ENCODE measurements around the gene KDM4C. TPM values are rescaled to one million over a fixed set of nuclear protein-coding genes. Genes with fewer than 3 reads are reported as not detected.
A peak's percentile ranks its signal among the peaks of the same experiment; 100 is the strongest.

The KDM4C gene
- total and polyA plus RNA-seq, 2 of the 13 experiments (the other 11 are each of a cell fraction or from before 2014, with no cell fraction given): 19.4 to 23.6 TPM

GRCh38 chr9:6896562-6896961 is 138.8 kb downstream of the KDM4C start (continued):
- no peak for TF ChIP-seq ZBTB25 (CRISPR knock-in tag; IDR thresholded peaks at IDR 0.05)
- TF ChIP-seq ZFP36 (IDR thresholded peaks at IDR 0.05; ENCODE audit: borderline replicate concordance, low read depth, low read length, partially characterized antibody): no peak
- TF ChIP-seq TEAD2 (CRISPR knock-in tag; IDR thresholded peaks at IDR 0.05): no peak
- TF ChIP-seq SOX6 (IDR thresholded peaks at IDR 0.05): no peak
- TF ChIP-seq SOX6 (CRISPR knock-in tag; IDR thresholded peaks at IDR 0.05): peak; percentile 52
- 0 out of 2 replicates have a peak, but pooled peaks have one; percentile 17 for TF ChIP-seq THAP11 (CRISPR knock-in tag; IDR thresholded peaks at IDR 0.05)
- 0 out of 2 replicates have a peak, but pooled peaks have one; percentile 21 for TF ChIP-seq DPF2 (CRISPR knock-in tag; IDR thresholded peaks at IDR 0.05; ENCODE audit: borderline replicate concordance, low read depth)
- no peak for TF ChIP-seq ZNF292 (CRISPR knock-in tag; IDR thresholded peaks at IDR 0.05; ENCODE audit: borderline replicate concordance, low read depth)
- no peak for TF ChIP-seq ZNF230 (CRISPR knock-in tag; IDR thresholded peaks at IDR 0.05)
- TF ChIP-seq SALL1 (CRISPR knock-in tag; IDR thresholded peaks at IDR 0.05): peak; percentile 40; the same call in 1 of the 2 replicates
- TF ChIP-seq GATAD2A (CRISPR knock-in tag; IDR thresholded peaks at IDR 0.05): peak; percentile 37; the same call in 1 of the 2 replicates
- no peak for TF ChIP-seq NR2F6 (IDR thresholded peaks at IDR 0.05)
- peak; percentile 36; the same call in 1 of the 2 replicates for TF ChIP-seq NR2F6 (CRISPR knock-in tag; IDR thresholded peaks at IDR 0.05)
- TF ChIP-seq GABPB1 (CRISPR knock-in tag; IDR thresholded peaks at IDR 0.05): no peak
- TF ChIP-seq BRD4 (CRISPR knock-in tag; IDR thresholded peaks at IDR 0.05): no peak
- TF ChIP-seq SRSF4 (IDR thresholded peaks at IDR 0.05; ENCODE audit: low read depth, low read length, poor library complexity, severe bottlenecking): no peak
- 0 out of 2 replicates have a peak, but pooled peaks have one; percentile 12 for TF ChIP-seq TCF7 (IDR thresholded peaks at IDR 0.05; ENCODE audit: low read depth)
- peak; percentile 65 for TF ChIP-seq RARA (CRISPR knock-in tag; IDR thresholded peaks at IDR 0.05)
- TF ChIP-seq MTF2 (CRISPR knock-in tag; IDR thresholded peaks at IDR 0.05; ENCODE audit: borderline replicate concordance): no peak
- peak; percentile 63; the same call in 1 of the 2 replicates for TF ChIP-seq HMG20A (CRISPR knock-in tag; IDR thresholded peaks at IDR 0.05; ENCODE audit: borderline replicate concordance)
- peak; percentile 23 for TF ChIP-seq ZNF18 (CRISPR knock-in tag; IDR thresholded peaks at IDR 0.05; ENCODE audit: insufficient replicate concordance)
- TF ChIP-seq EP300 (IDR thresholded peaks at IDR 0.05; ENCODE audit: low read depth in 2 of 2, low read length in 2 of 2): peak in 1 of 2 experiments; percentile 51; a peak in 1 of 4 replicates
- TF ChIP-seq EP300 (CRISPR knock-in tag; IDR thresholded peaks at IDR 0.05; ENCODE audit: borderline replicate concordance): peak; percentile 44; the same call in 1 of the 2 replicates
- TF ChIP-seq SOX5 (CRISPR knock-in tag; IDR thresholded peaks at IDR 0.05; ENCODE audit: borderline replicate concordance): peak; percentile 86
- TF ChIP-seq FOSL2 (CRISPR knock-in tag; IDR thresholded peaks at IDR 0.05): peak; percentile 89
- no peak for TF ChIP-seq ISX (CRISPR knock-in tag; conservative IDR thresholded peaks at IDR 0.05)
- 0 out of 2 replicates have a peak, but pooled peaks have one; percentile 5 for TF ChIP-seq HNF4A (CRISPR knock-in tag; IDR thresholded peaks at IDR 0.05)
- no peak for TF ChIP-seq PCBP1 (IDR thresholded peaks at IDR 0.05; ENCODE audit: borderline replicate concordance, low read depth, low read length)
